Stimulated activated CD8-positive, alpha-beta memory T cell treated with anti-CD3 and anti-CD28 coated beads, Interleukin-4, amount 100 ng/mL, for 1 hour (primary cell): Measurements from ENCODE around the gene RNH1.
"Not testable (repeated sequence)": the region's sequence is repeated elsewhere in the genome, so short reads cannot be mapped to it uniquely, and the experiment has no call there.

Source experiments
- DNase-seq, 2 donors: peaks; one replicate each; pipeline ENCODE4 v3.0.0-alpha.2; 2020; ENCODE audit warnings: low read depth in 2 of 2, low spot score in 1 of 2

The RNH1 gene

GRCh38 chr11:477052-477715 is 29.9 kb downstream of the RNH1 start:
- no peak for DNase-seq

GRCh38 chr11:476416-476815 is 30.6 kb downstream of the RNH1 start:
- DNase-seq, result no peak

- DNase-seq, result no peak
Measured at GRCh38 chr11:475941-476340, 31.1 kb downstream of the RNH1 start.

GRCh38 chr11:474914-475506 is 32.0 kb downstream of the RNH1 start:
- no peak for DNase-seq

GRCh38 chr11:473962-474785 is 32.9 kb downstream of the RNH1 start:
- no peak for DNase-seq

- no peak for DNase-seq
Measured at GRCh38 chr11:473415-473814, 33.6 kb downstream of the RNH1 start.

- DNase-seq, result no peak
Measured at GRCh38 chr11:472816-473215, 34.2 kb downstream of the RNH1 start.

GRCh38 chr11:472272-472671 is 34.8 kb downstream of the RNH1 start:
- no peak for DNase-seq

- no peak for DNase-seq
Measured at GRCh38 chr11:471468-472145, 35.4 kb downstream of the RNH1 start.

- no peak for DNase-seq
Measured at GRCh38 chr11:469684-470560, 37.1 kb downstream of the RNH1 start.

GRCh38 chr11:469026-469683 is 37.9 kb downstream of the RNH1 start:
- DNase-seq, result not testable (repeated sequence)

- DNase-seq, result no peak
Measured at GRCh38 chr11:468493-468892, 38.5 kb downstream of the RNH1 start.

- no peak for DNase-seq
Measured at GRCh38 chr11:468036-468435, 39.0 kb downstream of the RNH1 start.

GRCh38 chr11:465896-466530 is 41.0 kb downstream of the RNH1 start:
- no peak for DNase-seq

- no peak for DNase-seq
Measured at GRCh38 chr11:464316-464715, 42.7 kb downstream of the RNH1 start.

- DNase-seq, result no peak
Measured at GRCh38 chr11:462107-462890, 44.7 kb downstream of the RNH1 start.

GRCh38 chr11:461626-462025 is 45.4 kb downstream of the RNH1 start:
- DNase-seq, result no peak

GRCh38 chr11:460331-461199 is 46.5 kb downstream of the RNH1 start:
- no peak for DNase-seq
